AG10803 (cell line): ENCODE results near the gene IQCN.

Experiments used
- DNase-seq: peaks from one replicate; pipeline ENCODE4 v3.0.0; 2010; ENCODE audit warnings: low read depth
- H3K4me3 ChIP-seq: 2 replicates; pipeline ENCODE4 v1.5.1; 2011; ENCODE audit warnings: mild to moderate bottlenecking, low read length, control low read depth
- CTCF ChIP-seq: conservative IDR thresholded peaks from 2 replicates; pipeline ENCODE4 v1.5.1; 2011; ENCODE audit warnings: mild to moderate bottlenecking, low read length, control low read depth, inconsistent platforms

IQCN gene

GRCh38 chr19:18225355-18225701 is 48.9 kb downstream of the IQCN start:
- TF ChIP-seq CTCF = no peak
- DNase-seq = no peak
- no peak overlapping the region for H3K4me3 ChIP-seq

DNA sequence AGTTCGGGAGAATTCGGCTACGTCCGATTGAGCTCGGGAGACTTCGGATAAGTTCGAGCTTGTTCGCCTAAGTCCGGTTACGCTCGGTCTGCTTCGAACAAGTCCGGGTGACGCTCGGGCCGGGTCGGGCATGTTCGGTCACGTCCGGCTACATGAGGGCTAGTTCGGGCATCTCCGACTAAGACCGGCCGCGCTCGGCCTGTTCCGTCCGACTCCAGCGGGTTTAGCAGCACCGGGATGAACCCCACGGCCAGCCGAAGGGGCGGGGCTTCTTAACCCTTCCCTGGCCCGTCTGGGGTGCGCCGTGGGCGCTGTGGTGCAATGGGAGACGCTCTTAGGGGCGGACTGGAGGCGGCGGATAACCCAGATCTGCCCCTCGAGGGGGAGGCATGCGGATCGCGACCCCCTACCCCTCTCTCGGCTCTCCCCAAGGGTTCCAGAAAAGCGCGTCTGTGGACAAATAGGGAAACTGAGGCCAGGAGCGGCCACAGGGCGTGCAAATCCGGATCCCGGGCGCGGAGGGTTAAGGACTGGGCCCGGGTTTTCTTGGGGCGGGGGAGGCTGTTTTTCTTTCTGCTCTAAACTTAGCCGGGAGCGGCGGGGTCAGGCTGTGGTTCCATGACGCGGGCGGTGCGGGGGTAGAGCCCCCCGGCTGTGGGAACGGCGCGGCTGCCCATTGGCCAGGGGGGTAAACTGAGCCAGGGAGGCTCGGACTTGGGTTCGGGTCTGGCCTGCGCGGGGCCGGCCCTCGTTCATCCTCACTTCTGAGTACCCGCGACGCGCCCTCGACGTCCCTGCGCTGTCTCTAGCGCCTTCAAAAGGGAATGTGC is 49.5 kb downstream of the IQCN start:
- no peak for TF ChIP-seq CTCF
- H3K4me3 ChIP-seq = peak overlapping the region; percentile 49
- peak; percentile 98 for DNase-seq

- no peak for TF ChIP-seq CTCF
- peak overlapping the region; percentile 41 for H3K4me3 ChIP-seq
- DNase-seq = no peak
Measured at GRCh38 chr19:18223860-18224524, 50.3 kb downstream of the IQCN start.

DNA sequence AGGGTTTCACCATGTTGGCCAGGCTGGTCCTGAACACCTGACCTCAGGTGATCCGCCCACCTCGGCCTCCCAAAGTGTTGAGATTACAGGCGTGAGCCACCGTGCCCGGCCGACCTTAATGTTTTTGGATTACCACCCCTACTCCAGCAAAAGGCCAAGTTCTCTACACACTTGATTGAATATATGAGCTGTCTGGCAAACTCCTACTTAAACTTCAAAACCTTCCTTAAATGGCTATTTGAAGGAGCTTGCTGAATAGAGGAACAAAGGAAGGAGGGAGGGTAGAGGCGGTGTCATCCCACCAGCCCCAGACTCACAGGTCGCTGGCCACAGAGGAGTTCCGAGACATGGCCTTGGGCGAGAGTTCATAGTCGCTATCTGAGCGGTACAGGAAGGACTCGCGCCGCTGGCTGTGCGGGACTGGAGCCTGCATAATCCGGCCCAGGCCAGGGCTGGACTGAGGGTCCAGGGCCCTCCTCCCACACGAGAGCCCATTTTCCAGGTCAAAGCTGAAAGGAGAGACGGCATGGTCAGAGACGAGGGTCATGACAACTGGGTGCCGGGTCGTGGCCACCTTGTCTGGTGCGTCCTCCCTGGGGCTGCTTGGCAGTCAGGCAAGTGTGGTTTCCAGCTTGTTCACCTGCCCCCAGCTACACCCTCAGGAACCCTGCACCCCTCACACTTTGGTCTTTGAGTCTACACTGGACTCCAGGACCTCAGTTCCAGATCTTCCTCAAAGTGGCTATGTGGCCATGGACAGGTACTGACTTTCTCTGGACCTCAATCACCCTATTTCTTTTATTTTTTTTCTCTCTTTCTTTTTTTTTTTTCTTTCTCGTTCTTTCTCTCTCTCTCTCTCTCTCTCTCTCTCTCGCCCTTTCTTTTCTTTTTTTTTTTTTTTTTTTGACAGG is 52.2 kb downstream of the IQCN start:
- H3K4me3 ChIP-seq = no peak overlapping the region
- TF ChIP-seq CTCF = no peak
- no peak for DNase-seq

DNA sequence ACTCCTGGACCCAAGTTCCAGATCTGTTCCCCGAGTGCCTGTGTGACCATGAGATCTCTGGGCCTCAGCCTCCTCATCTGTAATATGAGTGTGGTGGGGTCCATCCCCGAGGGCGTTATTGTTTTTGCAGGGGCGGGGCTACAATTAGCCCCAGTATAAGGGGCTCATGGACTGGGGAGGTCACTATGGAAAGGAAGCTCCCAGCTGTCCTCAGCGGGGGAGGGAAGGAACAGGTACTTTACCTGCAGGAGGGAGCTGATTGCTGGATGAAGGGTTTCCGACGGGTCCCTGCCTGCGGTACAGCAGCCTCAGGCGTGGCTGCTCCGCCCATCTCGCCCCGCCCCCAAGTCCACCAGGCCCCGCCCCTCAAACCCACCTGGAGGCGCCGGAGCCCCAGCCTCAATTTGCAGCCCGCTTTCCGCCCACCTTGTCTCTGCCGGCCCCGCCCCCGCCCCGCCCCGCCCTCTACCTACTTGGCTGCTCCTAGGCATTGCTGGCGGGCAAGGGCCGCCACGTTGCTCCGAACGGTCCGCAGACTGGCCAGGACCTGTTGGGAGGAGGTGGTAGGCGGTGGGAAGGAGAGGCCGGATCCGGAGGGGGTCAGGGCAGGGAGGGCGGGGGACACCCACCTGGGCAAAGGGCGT is 53.5 kb downstream of the IQCN start:
- H3K4me3 ChIP-seq = no peak overlapping the region
- no peak for TF ChIP-seq CTCF
- no peak for DNase-seq

- no peak for TF ChIP-seq CTCF
- H3K4me3 ChIP-seq = no peak overlapping the region
- no peak for DNase-seq
Measured at GRCh38 chr19:18219911-18220631, 54.2 kb downstream of the IQCN start.
